Vagina (tissue), 2 donors: Measurements from ENCODE around the gene ARFGAP2. TPM values are rescaled to one million over a fixed set of nuclear protein-coding genes. Genes with fewer than 3 reads are reported as not detected.

Experiments
- DNase-seq, 2 donors: peaks; one replicate each; pipeline ENCODE4 v3.0.0-alpha.2; 2017; ENCODE audit errors: extremely low spot score in 2 of 2
- H3K27ac ChIP-seq: fragments of 200-600 bp; sonication (generic); one replicate; pipeline ENCODE4 v1.5.1; 2019
- H3K27me3 ChIP-seq: fragments of 200-600 bp; sonication (generic); one replicate; pipeline ENCODE4 v1.5.1; 2019
- H3K36me3 ChIP-seq, 2 donors: fragments of 200-600 bp; sonication (generic); one replicate each; pipeline ENCODE4 v1.5.1; 2017 to 2019
- H3K4me1 ChIP-seq: fragments of 200-600 bp; sonication (generic); one replicate; pipeline ENCODE4 v1.5.1; 2019
- H3K4me3 ChIP-seq, 2 donors: fragments of 200-600 bp; sonication (generic); 1 replicate in 1 of 2; 2 replicates in 1 of 2; pipeline ENCODE4 v1.5.1; 2016 to 2019
- H3K9me3 ChIP-seq: fragments of 200-600 bp; sonication (generic); one replicate; pipeline ENCODE4 v1.5.1; 2019
- CTCF ChIP-seq, 3 experiments: fragments of 450-650 bp in 2 of 3; fragments of 200-600 bp in 1 of 3; sonication (generic) in 1 of 3; IDR thresholded peaks; one replicate each; pipeline ENCODE4 v1.5.1; 2017 to 2019; ENCODE audit warnings: antibody characterized with exemption in 3 of 3, mild to moderate bottlenecking in 2 of 3, moderate library complexity in 2 of 3
- POLR2A ChIP-seq, 2 donors: fragments of 450-650 bp; IDR thresholded peaks; one replicate each; pipeline ENCODE4 v1.6.1; 2017; ENCODE audit warnings: antibody characterized with exemption in 2 of 2, mild to moderate bottlenecking in 2 of 2, moderate library complexity in 2 of 2
- POLR2AphosphoS5 ChIP-seq, 2 donors: sonication (generic); formaldehyde crosslinking; IDR thresholded peaks; one replicate each; pipeline ENCODE4 v1.9.0; 2017; ENCODE audit warnings: antibody characterized with exemption in 2 of 2, mild to moderate bottlenecking in 2 of 2, low read depth in 1 of 2; ENCODE audit not compliant: insufficient read depth in 1 of 2
- intact Hi-C: fragments of 100-400 bp; cut with DNase I; formaldehyde crosslinking; loops from one replicate; pipeline ENCODE4 v1.15.1; 2023
- total RNA-seq: library from RNA; depleted of rRNA; stranded (reverse); fragments of >200 nt; gene quantifications from one replicate; pipeline ENCODE4 v1.2.3, GENCODE V29; 2016

The ARFGAP2 gene
- total RNA-seq, 1 donor from 2014 or later: 79.3 TPM

- Histone ChIP-seq H3K36me3 (no peaks in the 10 kb centered on the region), H3K9me3 (no peaks in the 10 kb centered on the region), H3K4me1 (peaks cover 34% of the 10 kb centered on the region), H3K27ac (peak within 1 kb of the TSS; percentile 93), H3K27me3 (no peaks in the 10 kb centered on the region), H3K4me3 (peak within 1 kb of the TSS; percentile 64 to 79)
- intact Hi-C loops: no loop called here
- DNase-seq: no peak
- peak in 1 of 2 donors; percentile 31 for TF ChIP-seq POLR2A (IDR thresholded peaks at IDR 0.05)
- no peak for TF ChIP-seq CTCF (IDR thresholded peaks at IDR 0.05)
Measured at GRCh38 chr11:47186076-47186699, 9.5 kb upstream of the ARFGAP2 start, which contains the start of gene PACSIN3. Gene PACSIN3, minus strand, starts transcription at chr11:47186434. Its CDS starts 3,707 bp downstream, at chr11:47182727.

GRCh38 chr11:47185305-47186075, 8.8 kb upstream of the ARFGAP2 start:
- H3K27ac ChIP-seq: peak overlapping the region; percentile 93
- intact Hi-C loops: no loop called here
- no peak for DNase-seq
- H3K36me3 ChIP-seq: no peaks in the 10 kb centered on the region
- H3K4me1 ChIP-seq: peaks cover 34% of the 10 kb centered on the region
- H3K4me3 ChIP-seq: peak overlapping the region; percentile 64 to 79
- peak in 1 of 2 donors; percentile 88 for TF ChIP-seq POLR2AphosphoS5 (IDR thresholded peaks at IDR 0.05; ENCODE audit: insufficient read depth in 1 of 2, low read depth in 1 of 2)
- TF ChIP-seq POLR2A (IDR thresholded peaks at IDR 0.05): peak in 1 of 2 donors; percentile 40
- TF ChIP-seq CTCF (IDR thresholded peaks at IDR 0.05): no peak
- H3K27me3 ChIP-seq: no peaks in the 10 kb centered on the region
- no peaks in the 10 kb centered on the region for H3K9me3 ChIP-seq

- intact Hi-C loops: no loop called here
- Histone ChIP-seq H3K27me3 (no peaks in the 10 kb centered on the region), H3K4me1 (peaks cover 34% of the 10 kb centered on the region), H3K4me3 (peak overlapping the region; percentile 64 to 79), H3K9me3 (no peaks in the 10 kb centered on the region), H3K27ac (peak overlapping the region; percentile 93), H3K36me3 (peaks cover 0 to 4% of the 10 kb centered on the region in 2 donors)
- TF ChIP-seq POLR2AphosphoS5 (IDR thresholded peaks at IDR 0.05; ENCODE audit: insufficient read depth in 1 of 2, low read depth in 1 of 2): no peak
- TF ChIP-seq CTCF (IDR thresholded peaks at IDR 0.05): no peak
- TF ChIP-seq POLR2A (IDR thresholded peaks at IDR 0.05): no peak
- DNase-seq: no peak
Measured at GRCh38 chr11:47184711-47185304, 8.1 kb upstream of the ARFGAP2 start.

GRCh38 chr11:47183969-47184368, 7.3 kb upstream of the ARFGAP2 start:
- intact Hi-C loops: no loop called here
- no peak overlapping the region for H3K27ac ChIP-seq
- H3K36me3 ChIP-seq: peaks cover 0 to 11% of the 10 kb centered on the region in 2 donors
- peaks cover 34% of the 10 kb centered on the region for H3K4me1 ChIP-seq
- TF ChIP-seq POLR2A (IDR thresholded peaks at IDR 0.05): no peak
- no peak for TF ChIP-seq POLR2AphosphoS5 (IDR thresholded peaks at IDR 0.05; ENCODE audit: insufficient read depth in 1 of 2, low read depth in 1 of 2)
- TF ChIP-seq CTCF (IDR thresholded peaks at IDR 0.05): no peak
- no peak for DNase-seq
- H3K27me3 ChIP-seq: no peaks in the 10 kb centered on the region
- H3K9me3 ChIP-seq: no peaks in the 10 kb centered on the region
- no peak overlapping the region for H3K4me3 ChIP-seq
